OCI-LY1 (cell line): Measurements from ENCODE around the gene TFDP2.
"Not testable (repeated sequence)": the region's sequence is repeated elsewhere in the genome, so short reads cannot be mapped to it uniquely, and the experiment has no call there.

ENCODE experiments used
- H2AFZ ChIP-seq: fragments of 200-600 bp; sonication (generic), shearing (Covaris generic); 2 replicates; pipeline ENCODE4 v1.6.0; 2014; ENCODE audit warnings: antibody characterized with exemption, mild to moderate bottlenecking, low read length
- H3F3A ChIP-seq: fragments of 200-600 bp; sonication (generic), shearing (Covaris generic); 2 replicates; pipeline ENCODE4 v1.6.0; 2014; ENCODE audit warnings: mild to moderate bottlenecking, antibody characterized with exemption, low read length, moderate library complexity; ENCODE audit not compliant: insufficient read depth
- H3K27ac ChIP-seq: fragments of 200-600 bp; sonication (generic); 2 replicates; pipeline ENCODE4 v1.5.1; 2014; ENCODE audit warnings: low read length, mixed run types, mild to moderate bottlenecking, low read depth; ENCODE audit not compliant: poor library complexity, severe bottlenecking
- H3K27me3 ChIP-seq: fragments of 200-600 bp; sonication (generic); 2 replicates; pipeline ENCODE4 v1.6.0; 2014; ENCODE audit warnings: antibody characterized with exemption, mild to moderate bottlenecking, low read length, moderate library complexity; ENCODE audit not compliant: insufficient read depth
- H3K36me3 ChIP-seq: fragments of 200-600 bp; sonication (generic); 2 replicates; pipeline ENCODE4 v1.6.1; 2014; ENCODE audit warnings: mild to moderate bottlenecking, antibody characterized with exemption, low read length, moderate library complexity, mixed read lengths; ENCODE audit not compliant: insufficient read depth
- H3K4me1 ChIP-seq: fragments of 200-600 bp; sonication (generic); 2 replicates; pipeline ENCODE4 v1.5.1; 2014; ENCODE audit warnings: mild to moderate bottlenecking, low read length, moderate library complexity; ENCODE audit not compliant: insufficient read depth, severe bottlenecking
- H3K4me2 ChIP-seq: fragments of 200-600 bp; sonication (generic), shearing (Covaris generic); 2 replicates; pipeline ENCODE4 v1.6.1; 2014; ENCODE audit warnings: low read length
- H3K4me3 ChIP-seq: fragments of 200-600 bp; sonication (generic); 2 replicates; pipeline ENCODE4 v1.5.1; 2014; ENCODE audit warnings: low read length, low read depth, mild to moderate bottlenecking, mixed read lengths; ENCODE audit not compliant: poor library complexity, severe bottlenecking
- H3K79me2 ChIP-seq: fragments of 200-600 bp; shearing (Covaris generic); 2 replicates; pipeline ENCODE4 v1.6.1; 2016; ENCODE audit warnings: mixed run types, low read length, mixed read lengths; ENCODE audit not compliant: insufficient read depth
- H3K9ac ChIP-seq: fragments of 200-600 bp; sonication (generic), shearing (Covaris generic); 2 replicates; pipeline ENCODE4 v1.6.1; 2014; ENCODE audit warnings: mild to moderate bottlenecking, low read length, mixed read lengths
- H3K9me2 ChIP-seq: fragments of 200-600 bp; sonication (generic), shearing (Covaris generic); 2 replicates; pipeline ENCODE4 v1.6.1; 2014; ENCODE audit warnings: low read depth, mild to moderate bottlenecking, low read length, mixed read lengths
- H3K9me3 ChIP-seq: fragments of 200-600 bp; shearing (Covaris generic); 2 replicates; pipeline ENCODE4 v1.6.1; 2014; ENCODE audit warnings: low read length, mixed read lengths
- H4K20me1 ChIP-seq: fragments of 200-600 bp; sonication (generic), shearing (Covaris generic); 2 replicates; pipeline ENCODE4 v1.6.0; 2016; ENCODE audit warnings: mild to moderate bottlenecking, low read length; ENCODE audit not compliant: insufficient read depth
- CTCF ChIP-seq: fragments of 200-600 bp; sonication (generic), shearing (Covaris generic); IDR thresholded peaks from 2 replicates; pipeline ENCODE4 v1.5.1; 2017; ENCODE audit warnings: mild to moderate bottlenecking, antibody characterized with exemption, low read length, moderate library complexity, mixed read lengths
- EZH2 ChIP-seq: fragments of 200-600 bp; sonication (generic), shearing (Covaris generic); IDR thresholded peaks from 2 replicates; pipeline ENCODE4 v1.8.0; 2017; ENCODE audit warnings: borderline replicate concordance, mixed run types, mild to moderate bottlenecking, antibody characterized with exemption, low read length, moderate library complexity, mixed read lengths

The TFDP2 gene

GRCh38 chr3:141979050-141979671 lies 170.2 kb downstream of the TFDP2 start:
- no peak for TF ChIP-seq EZH2
- no peak for TF ChIP-seq CTCF
- peaks cover 89% of the 10 kb centered on the region for H3K36me3 ChIP-seq
- H3F3A ChIP-seq, result 0 out of 2 replicates have a peak, but pooled peaks cover 5% of the 10 kb centered on the region
- no peaks in the 10 kb centered on the region; the same call in 1 of the 2 replicates for H3K79me2 ChIP-seq
- no peaks in the 10 kb centered on the region for H3K9me2 ChIP-seq
- H3K4me2 ChIP-seq, result no peak overlapping the region
- H2AFZ ChIP-seq, result no peak overlapping the region
- H4K20me1 ChIP-seq, result no peaks in the 10 kb centered on the region
- H3K9me3 ChIP-seq, result no peaks in the 10 kb centered on the region
- no peak overlapping the region for H3K27ac ChIP-seq
- no peaks in the 10 kb centered on the region for H3K4me1 ChIP-seq
- no peaks in the 10 kb centered on the region for H3K27me3 ChIP-seq
- no peak overlapping the region for H3K9ac ChIP-seq
- no peak overlapping the region for H3K4me3 ChIP-seq

GRCh38 chr3:141974777-141975176 lies 174.6 kb downstream of the TFDP2 start:
- H3K79me2 ChIP-seq, H3K4me3 ChIP-seq, H3K9ac ChIP-seq, H3F3A ChIP-seq, H4K20me1 ChIP-seq, H3K27me3 ChIP-seq, H3K27ac ChIP-seq, H3K4me1 ChIP-seq, H3K9me2 ChIP-seq, H3K9me3 ChIP-seq, H3K4me2 ChIP-seq, H2AFZ ChIP-seq: not testable (repeated sequence)
- peaks cover 92% of the 10 kb centered on the region for H3K36me3 ChIP-seq

- no peak overlapping the region for H3K27ac ChIP-seq
- no peaks in the 10 kb centered on the region for H3F3A ChIP-seq
- no peaks in the 10 kb centered on the region; the same call in 1 of the 2 replicates for H3K79me2 ChIP-seq
- no peak overlapping the region for H3K4me2 ChIP-seq
- TF ChIP-seq EZH2 (no peak), CTCF (no peak)
- H3K9me3 ChIP-seq, result no peaks in the 10 kb centered on the region
- no peaks in the 10 kb centered on the region for H3K9me2 ChIP-seq
- no peaks in the 10 kb centered on the region for H4K20me1 ChIP-seq
- H3K4me1 ChIP-seq, result no peaks in the 10 kb centered on the region
- H3K27me3 ChIP-seq, result no peaks in the 10 kb centered on the region
- peaks cover 86% of the 10 kb centered on the region for H3K36me3 ChIP-seq
- H2AFZ ChIP-seq, result no peak overlapping the region
- no peak overlapping the region for H3K9ac ChIP-seq
- H3K4me3 ChIP-seq, result no peak overlapping the region
Measured at GRCh38 chr3:141972399-141972798, 176.9 kb downstream of the TFDP2 start.

DNA sequence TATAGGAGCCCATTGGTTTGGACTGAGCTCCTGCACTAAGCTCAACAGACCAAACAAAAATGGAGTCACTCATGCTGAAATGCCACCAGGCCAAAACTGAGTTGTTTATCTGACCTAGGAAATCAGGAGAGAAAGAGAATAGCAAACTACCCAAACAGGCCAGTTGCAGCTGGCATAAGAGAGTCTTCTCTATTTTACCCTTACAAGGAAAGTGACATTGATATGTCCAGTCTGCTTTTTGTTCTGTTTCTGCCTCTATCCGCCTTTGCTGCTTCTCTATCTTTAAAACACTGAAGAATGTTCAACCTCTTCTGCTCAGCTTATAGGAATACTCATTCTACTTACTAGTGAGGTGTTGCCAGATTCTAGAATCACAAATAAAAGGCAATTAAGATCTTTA lies 177.8 kb downstream of the TFDP2 start:
- H3K36me3 ChIP-seq, result peaks cover 88% of the 10 kb centered on the region
- H3K79me2 ChIP-seq, result no peaks in the 10 kb centered on the region; the same call in 1 of the 2 replicates
- no peak overlapping the region for H2AFZ ChIP-seq
- no peaks in the 10 kb centered on the region for H3K4me1 ChIP-seq
- H3K4me2 ChIP-seq, result no peak overlapping the region
- no peak overlapping the region for H3K4me3 ChIP-seq
- no peak overlapping the region for H3K9ac ChIP-seq
- H3K9me2 ChIP-seq, result no peaks in the 10 kb centered on the region
- no peak overlapping the region for H3K27ac ChIP-seq
- H3K27me3 ChIP-seq, result no peaks in the 10 kb centered on the region
- H4K20me1 ChIP-seq, result no peaks in the 10 kb centered on the region
- no peaks in the 10 kb centered on the region for H3F3A ChIP-seq
- H3K9me3 ChIP-seq, result no peaks in the 10 kb centered on the region
- no peak for TF ChIP-seq CTCF
